GM19023 (cell line): Measurements from ENCODE around the gene ATG2B.
"Not testable (repeated sequence)": the region's sequence is repeated elsewhere in the genome, so short reads cannot be mapped to it uniquely, and the experiment has no call there.

Experiments
- ATAC-seq: cut with Tn5 transposase; IDR thresholded peaks from one replicate; pipeline ENCODE4 v1.9.1; 2021; ENCODE audit warnings: mild to moderate bottlenecking, moderate library complexity; ENCODE audit not compliant: unreplicated experiment

The ATG2B gene

GRCh38 chr14:96376093-96376492, 13.0 kb upstream of the ATG2B start:
- no peak for ATAC-seq

- no peak for ATAC-seq
Observed at GRCh38 chr14:96373538-96373937, 10.4 kb upstream of the ATG2B start.

GRCh38 chr14:96370528-96370927, 7.4 kb upstream of the ATG2B start:
- no peak for ATAC-seq

- ATAC-seq = no peak
Observed at GRCh38 chr14:96368534-96368933, 5.4 kb upstream of the ATG2B start.

GRCh38 chr14:96364962-96365361, 1.8 kb upstream of the ATG2B start:
- no peak for ATAC-seq

GRCh38 chr14:96363751-96364336, 703 bp upstream of the ATG2B start:
- peak; percentile 24 for ATAC-seq

GRCh38 chr14:96362071-96362964, 823 bp downstream of the ATG2B start:
- ATAC-seq = peak; percentile 23

- ATAC-seq = no peak
Observed at GRCh38 chr14:96359959-96360358, 3.2 kb downstream of the ATG2B start.

- no peak for ATAC-seq
Observed at GRCh38 chr14:96357216-96357615, 5.9 kb downstream of the ATG2B start.

GRCh38 chr14:96354246-96354645, 8.9 kb downstream of the ATG2B start:
- ATAC-seq = no peak

- no peak for ATAC-seq
Observed at GRCh38 chr14:96352708-96353107, 10.4 kb downstream of the ATG2B start.

GRCh38 chr14:96351986-96352385, 11.2 kb downstream of the ATG2B start:
- ATAC-seq = no peak

GRCh38 chr14:96349286-96350075, 13.7 kb downstream of the ATG2B start:
- no peak for ATAC-seq

- not testable (repeated sequence) for ATAC-seq
Observed at GRCh38 chr14:96347957-96348356, 15.2 kb downstream of the ATG2B start.

- no peak for ATAC-seq
Observed at GRCh38 chr14:96345669-96346068, 17.5 kb downstream of the ATG2B start.

GRCh38 chr14:96341323-96341722, 21.8 kb downstream of the ATG2B start:
- no peak for ATAC-seq

GRCh38 chr14:96338551-96338950, 24.6 kb downstream of the ATG2B start:
- no peak for ATAC-seq

- ATAC-seq = no peak
Observed at GRCh38 chr14:96324219-96324618, 38.9 kb downstream of the ATG2B start.

- ATAC-seq = no peak
Observed at GRCh38 chr14:96320605-96321004, 42.5 kb downstream of the ATG2B start.

- ATAC-seq = no peak
Observed at GRCh38 chr14:96318836-96319235, 44.3 kb downstream of the ATG2B start.

- no peak for ATAC-seq
Observed at GRCh38 chr14:96316087-96316486, 47.1 kb downstream of the ATG2B start.

GRCh38 chr14:96310906-96311305, 52.2 kb downstream of the ATG2B start:
- ATAC-seq = no peak
